ENCODE measurements around the gene ENC1.

The ENC1 gene

GRCh38 chr5:74655716-74656115 lies 15.2 kb upstream of the ENC1 start:
- no peak for DNase-seq (ENCODE audit: low read depth in 2 of 2)

DNA sequence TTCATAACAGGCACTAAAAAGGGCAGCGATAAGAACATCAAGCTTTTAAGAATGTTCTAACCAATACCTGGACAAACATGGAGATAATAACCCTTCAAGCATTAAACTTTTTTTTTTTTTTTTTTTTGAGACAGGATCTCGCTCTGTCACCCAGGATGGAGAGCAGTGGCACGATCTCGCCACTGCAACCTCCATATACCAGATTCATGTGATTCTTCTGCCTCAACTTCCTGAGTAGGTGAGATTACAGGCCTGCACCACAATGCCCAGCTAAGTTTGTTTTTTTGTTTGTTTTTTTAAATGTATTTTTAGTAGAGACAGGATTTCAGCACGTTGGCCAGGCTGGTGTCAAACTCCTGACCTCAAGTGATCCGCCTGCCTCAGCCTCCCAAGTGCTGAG lies 14.7 kb upstream of the ENC1 start:
- no peak for DNase-seq (ENCODE audit: low read depth in 2 of 2)

DNA sequence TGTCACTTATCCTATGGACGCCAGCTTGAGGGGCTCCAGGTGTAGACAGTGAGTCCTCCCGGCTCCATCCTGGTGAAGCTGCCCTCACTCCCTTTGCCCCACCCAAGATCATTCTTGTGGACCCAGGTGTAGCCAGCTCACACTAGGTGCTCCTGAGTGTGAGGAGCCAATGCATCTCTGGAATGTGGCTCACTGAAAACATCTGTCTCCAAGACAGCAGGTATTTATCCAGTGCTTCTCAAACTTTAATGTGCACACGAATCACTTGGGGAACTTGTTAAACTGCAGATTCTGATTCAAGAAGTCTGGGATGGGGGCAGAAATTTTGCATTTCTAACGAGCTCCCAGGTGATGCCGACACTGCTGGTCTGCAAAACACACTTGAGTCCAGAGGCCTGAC lies 13.5 kb upstream of the ENC1 start:
- no peak for DNase-seq (ENCODE audit: low read depth in 2 of 2)

DNA sequence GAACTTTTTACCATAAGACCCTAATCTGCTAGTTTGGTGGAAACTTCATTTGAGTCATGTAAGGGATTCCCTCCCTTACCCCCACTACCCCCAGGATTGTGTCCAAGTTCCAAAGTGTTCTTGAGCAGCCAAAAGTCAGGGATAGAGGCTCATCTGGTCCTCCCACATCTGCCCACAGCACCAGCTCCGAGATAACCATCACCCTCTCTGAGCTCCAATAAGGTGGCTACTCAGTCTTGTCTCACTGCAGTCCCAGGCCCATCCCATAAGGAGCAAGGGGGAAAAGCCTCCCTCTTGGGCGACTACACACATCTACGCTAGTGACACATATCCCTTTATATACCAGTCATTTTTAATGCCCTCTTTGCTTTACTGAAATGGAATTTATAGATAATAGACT lies 12.0 kb upstream of the ENC1 start:
- DNase-seq (ENCODE audit: low read depth in 2 of 2), result no peak

GRCh38 chr5:74651710-74652109 lies 11.2 kb upstream of the ENC1 start:
- no peak for DNase-seq (ENCODE audit: low read depth in 2 of 2)

DNA sequence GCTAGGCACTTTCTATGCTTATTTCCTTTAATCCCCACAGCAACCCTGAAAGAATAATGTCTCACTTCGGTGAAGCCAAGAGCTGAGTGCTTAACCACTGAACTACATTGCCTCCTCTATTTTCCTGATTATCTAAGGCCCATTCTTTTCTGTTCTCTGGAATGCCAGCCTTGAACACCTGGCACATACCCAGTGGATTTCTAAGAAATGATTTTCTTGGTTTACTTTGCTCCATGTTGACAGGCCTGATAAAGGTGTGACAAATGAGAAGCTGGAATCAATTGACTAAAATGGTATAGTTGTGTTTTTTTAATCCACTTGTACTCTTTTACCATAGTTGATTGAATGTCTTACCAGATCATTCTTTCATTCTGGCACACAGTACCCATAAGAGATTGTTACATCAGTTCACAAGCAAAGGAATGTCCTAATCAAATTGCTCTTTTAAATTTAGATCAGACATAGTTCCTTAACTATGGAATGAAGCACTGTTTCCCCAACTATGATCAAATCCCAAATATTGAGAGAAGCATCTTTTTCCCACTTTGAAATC lies 9.0 kb upstream of the ENC1 start:
- DNase-seq (ENCODE audit: low read depth in 2 of 2), result no peak

DNA sequence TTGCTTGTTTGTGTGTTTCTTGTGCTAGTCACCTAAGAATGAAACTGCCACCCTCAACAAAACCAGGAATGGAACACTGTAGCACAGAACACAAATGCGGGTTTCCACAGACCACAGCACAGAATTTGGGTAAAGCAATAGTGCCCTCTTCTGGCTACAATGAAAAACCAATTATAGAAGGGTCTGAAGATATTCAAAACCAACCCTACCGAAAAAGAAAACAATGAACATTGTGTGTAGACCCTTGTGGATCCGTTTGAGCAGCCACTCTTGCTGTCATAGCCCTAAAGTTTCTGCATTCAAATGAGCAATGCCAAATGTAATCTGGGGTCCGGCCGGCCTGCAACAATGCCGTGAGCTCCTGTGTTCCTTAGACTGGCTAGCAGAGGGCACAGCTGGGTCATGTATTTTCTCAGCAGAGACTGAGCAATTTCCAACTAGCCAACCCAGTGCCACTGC lies 8.3 kb upstream of the ENC1 start:
- DNase-seq (ENCODE audit: low read depth in 2 of 2), result no peak

DNA sequence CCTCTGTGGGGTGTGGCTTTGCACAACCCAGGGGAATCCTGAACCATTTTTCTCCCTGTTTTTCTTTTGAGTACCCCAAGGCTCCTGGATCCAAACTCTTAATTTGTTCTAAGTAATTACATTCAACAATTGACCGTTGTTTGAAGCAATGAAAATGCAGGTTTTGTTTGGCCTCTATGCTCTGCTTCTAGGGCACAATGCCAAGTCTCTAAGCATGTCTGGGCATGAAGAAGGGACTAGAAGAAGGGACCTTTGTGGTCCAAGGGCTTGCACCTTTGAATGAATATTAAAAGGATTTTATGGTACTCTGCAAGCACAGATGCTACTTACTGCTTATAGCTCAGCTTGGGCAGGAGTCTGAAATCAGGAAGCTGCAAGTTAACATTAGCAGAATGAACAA lies 6.6 kb upstream of the ENC1 start:
- DNase-seq (ENCODE audit: low read depth in 2 of 2), result no peak

- no peak for DNase-seq (ENCODE audit: low read depth in 2 of 2)
These were observed 2.6 kb upstream of the ENC1 start for GRCh38 chr5:74643111-74643562.

DNA sequence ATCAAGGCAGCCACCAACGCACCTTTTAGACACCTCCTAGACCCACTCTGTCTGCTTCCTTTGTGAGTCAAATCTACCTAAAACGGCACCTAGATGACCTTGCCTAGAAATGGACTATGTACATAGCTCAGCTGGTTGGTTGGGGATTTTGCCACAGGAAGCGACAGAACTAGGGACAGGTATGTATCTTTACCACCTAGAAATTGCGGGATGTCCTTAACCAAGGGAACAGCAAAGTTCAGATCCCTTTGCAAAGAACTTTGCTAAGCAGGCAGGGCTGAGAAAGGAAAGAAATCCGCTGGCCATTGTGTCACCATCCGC lies 2.0 kb upstream of the ENC1 start:
- no peak for DNase-seq (ENCODE audit: low read depth in 2 of 2)

GRCh38 chr5:74641735-74642542 lies 1.4 kb upstream of the ENC1 start:
- no peak for DNase-seq (ENCODE audit: low read depth in 2 of 2)

- DNase-seq (ENCODE audit: low read depth in 2 of 2), result peak; percentile 17 to 29
These were observed 616 bp upstream of the ENC1 start for GRCh38 chr5:74640954-74641734.

GRCh38 chr5:74639807-74640449 lies 600 bp downstream of the ENC1 start:
- peak in 1 of 2 donors; percentile 18 for DNase-seq (ENCODE audit: low read depth in 2 of 2)

DNA sequence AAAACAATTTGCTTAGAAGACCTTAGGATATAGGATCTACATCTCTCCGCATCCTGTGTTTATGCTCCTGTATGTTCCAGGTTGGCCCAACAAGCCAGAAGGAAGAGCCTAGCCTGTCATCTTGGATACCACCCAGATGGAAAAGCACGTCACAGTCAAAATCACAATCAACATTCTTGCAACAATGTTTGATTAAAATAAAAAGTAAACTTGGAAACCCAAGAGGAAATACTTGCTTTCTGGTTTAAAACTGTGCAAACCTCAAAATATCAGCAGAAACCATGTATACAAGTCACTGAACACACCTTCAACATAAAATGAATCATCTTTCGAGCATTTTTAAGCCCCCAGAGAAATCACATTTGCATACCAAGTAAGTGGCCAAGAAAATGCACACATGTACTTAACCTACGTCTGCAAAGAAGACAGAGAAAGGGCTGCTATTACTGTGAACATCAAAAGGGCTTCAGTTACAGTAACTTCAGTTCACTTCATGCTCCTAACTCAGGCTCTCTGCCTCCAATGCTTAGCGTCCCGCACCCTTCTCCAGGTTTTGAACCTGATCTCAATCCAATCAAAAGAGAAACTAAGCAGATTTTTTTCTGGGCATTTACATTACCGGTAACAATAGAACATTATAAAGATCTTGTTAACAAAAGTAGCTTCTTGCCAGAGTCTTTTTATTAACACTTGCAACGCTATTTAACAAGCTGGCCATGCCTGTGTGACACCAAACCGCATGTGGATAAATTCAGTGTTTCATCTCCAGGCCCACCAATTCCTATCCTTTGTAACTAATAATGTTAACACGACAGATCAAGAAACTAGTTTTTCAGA lies 1.3 kb downstream of the ENC1 start:
- no peak for DNase-seq (ENCODE audit: low read depth in 2 of 2)

GRCh38 chr5:74638544-74638969 lies 2.0 kb downstream of the ENC1 start:
- no peak for DNase-seq (ENCODE audit: low read depth in 2 of 2)

DNA sequence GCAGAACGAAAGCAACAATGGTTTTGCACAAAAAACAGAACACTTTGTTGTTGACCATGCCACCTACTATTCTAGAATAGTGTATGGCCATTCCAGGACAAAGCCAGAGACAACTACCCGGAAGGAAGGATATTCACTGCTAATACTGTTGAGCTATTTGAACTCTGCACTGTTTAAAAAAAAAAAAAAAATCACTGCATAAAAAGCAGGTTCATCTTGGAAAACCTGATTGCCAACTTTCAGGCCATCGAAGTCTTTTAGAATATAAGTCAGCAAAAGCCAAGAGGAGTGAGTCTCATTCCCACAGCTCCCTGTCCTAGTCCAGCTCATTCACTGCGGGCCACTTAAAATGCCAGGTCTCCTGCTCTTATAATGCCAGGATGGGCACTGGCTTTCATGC lies 4.0 kb downstream of the ENC1 start:
- no peak for DNase-seq (ENCODE audit: low read depth in 2 of 2)

DNA sequence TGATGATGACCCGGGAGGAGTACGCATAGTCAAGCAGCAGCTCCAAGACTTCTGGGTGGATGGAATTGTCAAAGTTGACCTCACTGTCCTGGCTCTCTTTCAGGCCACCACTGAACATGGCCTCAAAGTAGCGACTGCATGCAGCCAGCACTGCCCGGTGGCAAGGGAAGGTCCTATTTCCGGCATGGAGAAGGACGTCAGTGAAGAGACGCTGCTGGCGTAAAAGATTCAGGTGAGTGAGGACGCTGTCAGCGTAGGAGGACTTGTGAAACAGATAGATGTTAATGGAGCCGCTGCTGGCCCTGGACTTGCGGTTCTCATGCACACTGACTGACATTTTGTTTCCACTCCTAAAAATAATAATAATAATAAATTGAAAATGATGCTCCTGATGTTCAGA lies 4.4 kb downstream of the ENC1 start:
- DNase-seq (ENCODE audit: low read depth in 2 of 2), result no peak

GRCh38 chr5:74634611-74635286 lies 5.8 kb downstream of the ENC1 start:
- no peak for DNase-seq (ENCODE audit: low read depth in 2 of 2)

DNA sequence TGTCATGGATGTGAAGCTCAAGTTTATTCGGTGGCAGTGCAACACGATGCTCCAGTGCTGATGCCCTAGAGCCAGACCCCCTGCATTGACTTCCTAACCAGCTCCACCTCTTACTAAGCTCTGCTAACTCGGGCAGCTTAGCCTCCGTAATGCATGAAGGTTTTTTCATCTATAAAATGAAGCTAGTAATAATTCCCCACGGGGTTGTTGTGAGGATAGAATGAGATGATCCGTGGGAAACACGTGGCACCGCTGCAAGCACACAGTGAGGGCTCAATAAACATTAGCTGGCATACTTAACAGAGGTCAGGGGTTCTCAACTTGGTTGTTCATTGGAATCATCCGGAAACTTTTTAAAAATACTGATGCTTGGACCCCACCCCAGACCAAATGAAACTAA lies 6.8 kb downstream of the ENC1 start:
- no peak for DNase-seq (ENCODE audit: low read depth in 2 of 2)

DNA sequence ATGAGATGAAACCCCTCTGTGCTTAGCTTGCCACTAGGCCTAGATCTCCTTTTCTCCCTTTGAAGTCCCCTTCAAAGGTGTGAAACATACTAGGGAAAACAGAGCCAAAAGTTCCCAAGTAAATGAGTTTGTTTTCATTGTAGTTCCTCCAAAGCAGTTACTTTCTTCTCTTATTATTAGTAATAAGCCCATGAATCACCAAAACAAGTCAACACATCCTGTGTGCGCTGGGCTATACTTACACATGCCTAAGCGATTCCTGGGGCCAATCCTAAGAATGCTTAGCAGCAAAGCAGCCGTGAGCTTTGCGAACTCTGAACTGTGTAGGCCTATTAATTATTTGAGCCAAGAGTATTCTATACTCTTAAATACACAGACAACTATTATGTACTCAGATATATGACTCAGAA lies 7.6 kb downstream of the ENC1 start:
- no peak for DNase-seq (ENCODE audit: low read depth in 2 of 2)

Data from stimulated activated CD4-positive, alpha-beta T cell treated with anti-CD3 and anti-CD28 coated beads, Interleukin-1b, Interleukin-23, amount 100 ng/mL, for 4 hours (primary cell).